Activated T-helper 2 cell treated with anti-CD3 and anti-CD28 coated beads, Interferon-gamma antibody, Interleukin-2, Interleukin-4, amounts not matched to agents 10 μg/mL and 5 μg/mL and 100 μg/mL, durations not matched to agents 14 hours and 24 hours and 36 hours (primary cell): ENCODE data around the gene PLCE1. TPM values are rescaled to one million over a fixed set of nuclear protein-coding genes. Genes with fewer than 3 reads are reported as not detected.

Experiments
- DNase-seq: peaks from one replicate; pipeline ENCODE4 v3.0.0; 2021; ENCODE audit warnings: low spot score
- H3K27ac Mint-ChIP-seq: one replicate; pipeline ENCODE4 v1.8.0; 2021; ENCODE audit warnings: mixed read lengths
- H3K27me3 Mint-ChIP-seq: one replicate; pipeline ENCODE4 v1.8.0; 2021; ENCODE audit warnings: low read depth, mixed read lengths
- H3K36me3 Mint-ChIP-seq: one replicate; pipeline ENCODE4 v1.8.0; 2021; ENCODE audit warnings: low read depth, mixed read lengths
- H3K4me1 Mint-ChIP-seq: one replicate; pipeline ENCODE4 v1.8.0; 2021; ENCODE audit warnings: low read depth, mixed read lengths
- H3K4me3 Mint-ChIP-seq: one replicate; pipeline ENCODE4 v1.8.0; 2021; ENCODE audit warnings: low read depth, mild to moderate bottlenecking, moderate library complexity, mixed read lengths
- H3K9me3 Mint-ChIP-seq: one replicate; pipeline ENCODE4 v1.8.0; 2021; ENCODE audit warnings: mixed read lengths
- intact Hi-C: fragments of 100-400 bp; cut with micrococcal nuclease; formaldehyde crosslinking; loops from one replicate; pipeline ENCODE4 v1.15.1; 2023
- total RNA-seq: library from RNA; stranded (reverse); gene quantifications from 2 replicates; pipeline ENCODE4 v1.2.3, GENCODE V29; 2022

PLCE1 gene
- total RNA-seq, 1 donor from 2014 or later: 0.02 TPM

DNA sequence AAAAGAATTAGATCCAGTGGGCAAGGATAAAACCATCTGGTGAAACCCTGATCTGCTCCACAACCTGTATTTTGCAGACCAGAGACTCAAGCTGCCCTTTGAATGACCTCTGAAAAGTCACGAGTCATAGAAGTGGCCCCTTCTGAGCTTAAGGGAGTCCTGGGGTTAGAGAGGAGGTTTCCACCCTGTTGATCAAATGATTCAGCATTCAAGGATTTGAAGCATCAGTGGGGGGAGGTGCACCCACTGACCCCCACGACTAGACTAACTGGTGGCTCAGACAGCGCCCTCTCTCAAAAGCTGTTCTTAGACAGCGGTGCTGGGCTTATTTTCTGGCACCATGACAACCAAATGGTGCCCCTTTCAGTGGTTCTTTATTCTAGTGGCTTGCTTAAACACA lies 44.3 kb downstream of the PLCE1 start:
- Mint-ChIP-seq H3K27ac (no peak overlapping the region), H3K9me3 (no peaks in the 10 kb centered on the region), H3K27me3 (no peaks in the 10 kb centered on the region), H3K4me1 (no peaks in the 10 kb centered on the region), H3K4me3 (no peak overlapping the region), H3K36me3 (no peaks in the 10 kb centered on the region)
- intact Hi-C loops: no loop called here
- DNase-seq: no peak

DNA sequence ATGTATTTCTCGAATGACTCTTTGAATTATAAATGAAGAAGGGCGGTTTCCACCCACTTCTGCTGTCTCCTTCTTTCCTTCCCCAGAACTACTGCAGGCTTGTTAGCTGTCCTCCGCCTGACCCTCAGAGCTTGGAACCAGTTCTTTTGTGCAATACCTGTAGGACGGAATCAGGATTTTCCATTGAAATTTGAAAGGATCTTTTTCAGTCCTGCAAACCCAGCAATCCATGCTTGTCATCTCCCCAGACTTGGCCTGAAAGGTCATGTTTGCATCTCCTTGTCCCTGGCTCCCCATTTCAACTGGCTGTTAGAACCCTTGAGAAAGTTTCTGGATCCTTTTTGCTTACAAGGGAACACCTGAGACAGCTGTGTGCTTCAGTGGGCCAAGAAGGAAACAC lies 47.5 kb downstream of the PLCE1 start:
- Mint-ChIP-seq H3K27me3 (no peaks in the 10 kb centered on the region), H3K9me3 (no peaks in the 10 kb centered on the region), H3K27ac (no peak overlapping the region), H3K4me3 (no peak overlapping the region), H3K36me3 (no peaks in the 10 kb centered on the region), H3K4me1 (no peaks in the 10 kb centered on the region)
- intact Hi-C loops: no loop called here
- DNase-seq: no peak

DNA sequence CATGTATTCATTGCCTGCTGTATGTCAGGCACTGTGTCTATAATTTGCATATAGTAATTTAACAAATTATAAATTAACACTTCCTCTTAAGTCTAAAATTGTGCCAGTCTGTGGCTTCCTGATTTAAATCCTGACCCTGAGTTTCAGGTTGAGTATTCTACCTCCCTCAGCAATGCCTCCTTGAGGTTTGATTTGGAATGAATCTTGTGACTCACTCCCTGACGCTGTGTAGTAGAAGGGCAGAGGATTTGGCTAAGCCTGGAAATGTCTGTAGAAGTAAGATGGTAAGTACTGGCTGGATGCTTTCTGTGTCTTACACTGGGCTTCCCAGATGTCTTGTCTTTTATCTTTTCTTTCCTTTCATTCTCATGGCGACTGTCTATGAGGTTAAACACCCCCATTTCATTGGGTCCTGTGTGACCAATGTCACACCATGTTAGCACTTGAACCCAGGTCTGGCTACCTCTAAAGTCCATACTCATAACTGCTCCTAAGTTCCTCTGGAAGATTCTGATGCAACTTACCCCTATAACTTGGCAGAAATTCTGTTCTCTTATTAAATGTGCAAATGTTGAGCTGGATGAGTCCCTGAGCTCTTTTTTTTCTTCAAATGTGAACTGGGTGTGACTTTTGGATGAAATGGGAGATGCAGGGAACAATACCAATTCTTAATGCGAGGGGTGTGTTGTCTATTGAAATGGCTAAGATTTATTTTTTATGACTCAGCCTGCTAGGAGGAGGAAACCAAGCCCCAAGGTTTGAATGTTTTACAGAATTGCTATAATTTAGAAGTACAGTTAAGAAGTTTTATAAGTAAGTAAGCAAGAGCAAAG lies 48.5 kb downstream of the PLCE1 start:
- no peaks in the 10 kb centered on the region for H3K9me3 Mint-ChIP-seq
- no peaks in the 10 kb centered on the region for H3K27me3 Mint-ChIP-seq
- no peak overlapping the region for H3K4me3 Mint-ChIP-seq
- DNase-seq: no peak
- no peaks in the 10 kb centered on the region for H3K4me1 Mint-ChIP-seq
- intact Hi-C loops: no loop called here
- no peak overlapping the region for H3K27ac Mint-ChIP-seq
- no peaks in the 10 kb centered on the region for H3K36me3 Mint-ChIP-seq

DNA sequence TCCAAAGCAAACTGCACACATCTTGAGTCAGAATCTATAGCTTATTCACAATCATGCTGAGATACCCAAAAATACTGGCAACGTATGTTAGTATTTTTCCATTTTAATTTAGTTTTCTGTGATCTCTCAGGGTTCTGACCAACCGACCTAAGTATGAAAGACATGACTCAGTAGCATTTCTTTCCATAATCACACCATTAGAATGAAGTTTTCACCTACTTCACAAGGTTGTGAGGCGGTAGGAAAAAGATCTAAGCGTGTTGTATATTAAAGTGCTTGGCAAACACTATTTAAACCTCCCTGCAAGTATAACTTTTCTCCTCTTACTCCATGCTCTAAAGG lies 49.1 kb downstream of the PLCE1 start:
- H3K27me3 Mint-ChIP-seq: no peaks in the 10 kb centered on the region
- H3K4me1 Mint-ChIP-seq: no peaks in the 10 kb centered on the region
- no peak overlapping the region for H3K27ac Mint-ChIP-seq
- no peaks in the 10 kb centered on the region for H3K9me3 Mint-ChIP-seq
- no peak overlapping the region for H3K4me3 Mint-ChIP-seq
- no peaks in the 10 kb centered on the region for H3K36me3 Mint-ChIP-seq
- intact Hi-C loops: no loop called here
- no peak for DNase-seq

Other genes with a start within 250 kb of the PLCE1 start
- gene LGI1, start 236.0 kb upstream of the PLCE1 start, total RNA-seq: not detected in 2 replicates
- gene SLC35G1, start 100.0 kb upstream of the PLCE1 start, total RNA-seq: 5.9 and 6.0 TPM in 2 replicates